DND-41 (cell line): ENCODE data around the gene DSC1.

ENCODE experiments used
- EZH2 ChIP-seq: IDR thresholded peaks from 3 replicates; pipeline ENCODE4 v1.6.1; 2012; ENCODE audit warnings: borderline replicate concordance, low read depth, mild to moderate bottlenecking, moderate library complexity, low read length, inconsistent platforms; ENCODE audit not compliant: severe bottlenecking
- TF ChIP-seq, protein P1 (sequence below): IDR thresholded peaks from 2 replicates; pipeline ENCODE4 v1.5.1; 2012; ENCODE audit warnings: borderline replicate concordance, low read length, moderate library complexity, mild to moderate bottlenecking; ENCODE audit not compliant: poor library complexity, severe bottlenecking; ENCODE audit errors: extremely low read depth

DNA sequence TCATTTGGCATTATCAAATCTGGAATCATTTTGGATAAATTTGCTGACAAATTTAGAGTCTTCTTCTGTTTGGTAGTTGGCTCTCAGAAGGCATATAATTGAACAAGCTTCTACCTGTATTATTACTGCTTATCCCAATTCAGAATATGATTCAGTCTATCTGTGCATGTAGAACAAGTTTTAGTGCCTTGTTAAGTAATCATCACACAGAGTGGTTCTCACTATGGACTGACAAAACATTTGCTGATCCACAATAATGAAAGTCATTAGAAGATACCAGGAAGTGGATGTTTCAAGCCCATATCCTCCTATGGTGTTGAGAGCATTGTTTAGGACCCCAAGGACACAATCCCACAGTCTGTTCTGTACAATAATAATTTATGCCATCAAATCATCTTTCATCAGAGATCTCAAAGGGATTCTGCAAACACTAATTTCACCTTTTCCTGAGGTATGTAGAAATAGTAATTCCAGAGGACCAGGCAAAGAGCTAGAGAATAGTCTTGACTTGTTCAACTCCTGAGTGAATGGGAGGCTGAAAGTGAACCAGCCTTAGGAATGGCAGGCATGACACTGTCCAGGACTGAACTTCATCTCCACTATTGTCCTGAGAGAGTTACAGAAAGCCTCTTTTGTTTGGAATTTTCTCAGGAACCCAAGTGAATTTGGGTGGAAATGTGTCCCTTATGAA, 29.6 kb upstream of the DSC1 start:
- TF ChIP-seq EZH2: no peak
- TF ChIP-seq, protein P1, sequence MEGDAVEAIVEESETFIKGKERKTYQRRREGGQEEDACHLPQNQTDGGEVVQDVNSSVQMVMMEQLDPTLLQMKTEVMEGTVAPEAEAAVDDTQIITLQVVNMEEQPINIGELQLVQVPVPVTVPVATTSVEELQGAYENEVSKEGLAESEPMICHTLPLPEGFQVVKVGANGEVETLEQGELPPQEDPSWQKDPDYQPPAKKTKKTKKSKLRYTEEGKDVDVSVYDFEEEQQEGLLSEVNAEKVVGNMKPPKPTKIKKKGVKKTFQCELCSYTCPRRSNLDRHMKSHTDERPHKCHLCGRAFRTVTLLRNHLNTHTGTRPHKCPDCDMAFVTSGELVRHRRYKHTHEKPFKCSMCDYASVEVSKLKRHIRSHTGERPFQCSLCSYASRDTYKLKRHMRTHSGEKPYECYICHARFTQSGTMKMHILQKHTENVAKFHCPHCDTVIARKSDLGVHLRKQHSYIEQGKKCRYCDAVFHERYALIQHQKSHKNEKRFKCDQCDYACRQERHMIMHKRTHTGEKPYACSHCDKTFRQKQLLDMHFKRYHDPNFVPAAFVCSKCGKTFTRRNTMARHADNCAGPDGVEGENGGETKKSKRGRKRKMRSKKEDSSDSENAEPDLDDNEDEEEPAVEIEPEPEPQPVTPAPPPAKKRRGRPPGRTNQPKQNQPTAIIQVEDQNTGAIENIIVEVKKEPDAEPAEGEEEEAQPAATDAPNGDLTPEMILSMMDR: no peak
